Hindlimb muscle (tissue), 1 donor: ENCODE measurements around the gene BRIP1. TPM values are rescaled to one million over a fixed set of nuclear protein-coding genes. Genes with fewer than 3 reads are reported as not detected.
"Not testable (repeated sequence)": the region's sequence is repeated elsewhere in the genome, so short reads cannot be mapped to it uniquely, and the experiment has no call there.

Source experiments
- DNase-seq: peaks from one replicate; pipeline ENCODE4 v3.0.0-alpha.2; 2013
- polyA plus RNA-seq: library from polyadenylated mRNA; unstranded; fragments of 120-200 nt; gene quantifications from one replicate; pipeline ENCODE4 v1.2.1, GENCODE V29; 2013; ENCODE audit not compliant: insufficient read length

BRIP1 gene
- polyA plus RNA-seq, 1 donor: 4.3 TPM

- no peak for DNase-seq
These were observed 169.2 kb downstream of the BRIP1 start for GRCh38 chr17:61694095-61694494.

GRCh38 chr17:61689610-61690180 is 173.6 kb downstream of the BRIP1 start:
- no peak for DNase-seq

- no peak for DNase-seq
These were observed 175.6 kb downstream of the BRIP1 start for GRCh38 chr17:61687769-61688168.

DNA sequence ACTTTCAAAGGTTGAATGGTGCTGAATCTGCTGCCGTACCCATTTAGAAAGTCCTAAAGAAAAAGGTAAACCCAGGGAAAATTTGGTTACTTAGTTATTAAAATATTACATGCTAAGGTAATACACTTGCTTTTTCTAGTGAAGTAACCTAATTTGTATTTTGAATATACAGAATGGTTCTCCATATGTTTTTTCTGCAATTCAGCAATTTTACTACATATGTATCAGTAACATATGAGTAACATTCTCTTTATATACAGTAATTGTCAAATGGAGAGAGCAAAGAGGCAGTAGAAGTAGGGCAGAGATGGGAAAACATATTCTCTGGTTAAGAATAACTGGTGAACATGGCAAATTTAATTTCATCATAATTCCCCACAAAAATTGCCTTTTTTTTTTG is 177.2 kb downstream of the BRIP1 start:
- no peak for DNase-seq

DNA sequence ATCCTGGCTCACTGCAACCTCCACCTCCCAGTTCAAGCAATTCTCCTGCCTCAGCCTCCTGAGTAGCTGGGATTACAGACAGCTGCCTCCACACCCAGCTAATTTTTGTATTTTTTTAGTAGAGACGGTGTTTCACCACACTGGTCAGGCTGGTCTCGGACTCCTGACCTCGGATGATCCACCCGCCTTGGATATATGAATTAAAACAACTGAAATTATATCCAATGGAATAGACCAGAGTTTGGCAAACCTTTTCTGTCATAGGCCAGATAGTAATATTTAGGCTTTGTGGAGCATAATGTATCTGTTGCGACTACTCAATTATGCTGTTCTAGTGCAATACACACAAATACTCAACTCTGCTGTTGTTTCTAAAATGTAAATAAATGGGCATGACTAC is 178.5 kb downstream of the BRIP1 start:
- DNase-seq: no peak

- no peak for DNase-seq
These were observed 179.2 kb downstream of the BRIP1 start for GRCh38 chr17:61684172-61684571.

- DNase-seq: no peak
These were observed 179.9 kb downstream of the BRIP1 start for GRCh38 chr17:61683466-61683865.

DNA sequence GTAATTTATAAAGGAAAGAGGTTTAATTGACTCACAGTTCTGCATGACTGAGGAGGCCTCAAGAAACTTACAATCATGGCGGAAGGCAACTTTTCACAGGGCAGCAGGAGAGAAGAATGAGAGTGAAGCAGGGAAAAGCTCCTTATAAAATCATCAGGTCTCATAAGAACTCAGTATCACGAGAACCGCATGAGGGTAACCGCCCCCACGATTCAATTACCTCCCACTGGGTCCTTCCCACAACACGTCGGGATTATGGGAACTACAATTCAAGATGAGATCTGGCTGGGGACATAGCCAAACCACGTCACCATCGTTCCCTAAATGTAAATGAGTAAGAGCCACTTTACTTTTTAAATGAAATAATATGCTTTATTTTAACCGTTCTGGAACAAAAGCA is 182.4 kb downstream of the BRIP1 start:
- DNase-seq: no peak

DNA sequence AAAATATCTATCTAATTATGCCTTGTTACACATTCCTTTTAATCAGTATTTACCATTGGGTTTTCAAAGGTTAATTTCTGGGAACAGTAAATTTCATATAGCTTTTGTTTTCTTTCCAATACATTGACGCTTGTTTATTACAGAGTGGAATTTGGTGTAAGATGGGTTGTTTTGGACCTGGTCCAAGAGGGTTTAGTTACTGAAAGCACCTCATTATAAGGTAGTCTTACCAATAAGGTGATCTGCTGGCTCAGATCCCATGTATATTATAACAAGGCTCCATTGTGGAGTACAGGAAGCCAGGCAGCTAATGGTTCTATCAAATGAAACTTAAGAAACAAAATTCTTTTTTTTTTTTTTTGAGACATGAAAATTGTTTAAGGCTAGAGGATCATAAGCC is 185.0 kb downstream of the BRIP1 start:
- DNase-seq: no peak

DNA sequence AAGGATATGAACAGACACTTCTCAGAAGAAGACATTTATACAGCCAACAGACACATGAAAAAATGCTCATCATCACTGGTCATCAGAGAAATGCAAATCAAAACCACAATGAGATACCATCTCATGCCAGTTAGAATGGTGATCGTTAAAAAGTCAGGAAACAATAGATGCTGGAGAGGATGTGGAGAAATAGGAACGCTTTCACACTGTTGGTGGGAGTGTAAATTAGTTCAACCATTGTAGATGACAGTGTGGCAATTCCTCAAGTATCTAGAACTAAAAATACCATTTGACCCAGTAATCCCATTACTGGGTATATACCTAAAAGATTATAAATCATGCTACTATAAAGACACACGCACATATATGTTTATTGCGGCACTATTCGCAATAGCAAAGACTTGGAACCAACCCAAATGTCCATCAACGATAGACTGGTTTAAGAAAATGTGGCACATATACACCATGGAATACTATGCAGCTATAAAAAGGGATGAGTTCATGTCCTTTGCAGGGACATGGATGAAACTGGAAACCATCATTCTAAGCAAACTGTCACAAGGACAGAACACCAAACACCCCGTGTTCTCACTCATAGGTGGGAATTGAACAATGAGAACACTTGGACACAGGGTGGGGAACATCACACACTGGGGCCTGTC is 186.0 kb downstream of the BRIP1 start:
- not testable (repeated sequence) for DNase-seq

DNA sequence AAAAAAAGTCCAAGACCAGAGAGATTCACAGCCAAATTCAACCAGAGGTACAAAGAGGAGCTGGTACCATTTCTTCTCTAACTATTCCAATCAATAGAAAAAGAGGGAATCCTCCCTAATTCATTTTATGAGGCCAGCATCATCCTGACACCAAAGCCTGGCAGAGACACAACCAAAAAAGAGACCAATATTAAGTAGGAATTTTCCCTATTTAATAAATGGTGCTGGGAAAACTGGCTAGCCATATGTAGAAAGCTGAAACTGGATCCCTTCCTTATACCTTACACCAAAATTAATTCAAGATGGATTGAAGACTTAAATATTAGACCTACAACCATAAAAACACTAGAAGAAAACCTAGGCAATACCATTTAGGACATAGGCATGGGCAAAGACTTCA is 186.8 kb downstream of the BRIP1 start:
- not testable (repeated sequence) for DNase-seq

DNA sequence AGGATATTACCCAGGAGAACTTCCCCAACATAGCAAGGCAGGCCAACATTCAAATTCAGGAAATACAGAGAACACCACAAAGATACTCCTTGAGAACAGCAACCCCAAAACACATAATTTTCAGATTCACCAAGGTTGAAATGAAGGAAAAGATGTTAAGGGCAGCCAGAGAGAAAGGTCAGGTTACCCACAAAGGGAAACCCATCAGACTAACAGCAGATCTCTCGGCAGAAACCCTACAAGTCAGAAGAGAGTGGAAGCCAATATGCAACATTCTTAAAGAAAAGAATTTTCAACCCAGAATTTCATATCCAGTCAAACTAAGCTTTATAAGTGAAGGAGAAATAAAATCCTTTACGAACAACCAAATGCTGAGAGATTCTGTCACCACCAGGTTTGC is 188.7 kb downstream of the BRIP1 start:
- DNase-seq: not testable (repeated sequence)

DNA sequence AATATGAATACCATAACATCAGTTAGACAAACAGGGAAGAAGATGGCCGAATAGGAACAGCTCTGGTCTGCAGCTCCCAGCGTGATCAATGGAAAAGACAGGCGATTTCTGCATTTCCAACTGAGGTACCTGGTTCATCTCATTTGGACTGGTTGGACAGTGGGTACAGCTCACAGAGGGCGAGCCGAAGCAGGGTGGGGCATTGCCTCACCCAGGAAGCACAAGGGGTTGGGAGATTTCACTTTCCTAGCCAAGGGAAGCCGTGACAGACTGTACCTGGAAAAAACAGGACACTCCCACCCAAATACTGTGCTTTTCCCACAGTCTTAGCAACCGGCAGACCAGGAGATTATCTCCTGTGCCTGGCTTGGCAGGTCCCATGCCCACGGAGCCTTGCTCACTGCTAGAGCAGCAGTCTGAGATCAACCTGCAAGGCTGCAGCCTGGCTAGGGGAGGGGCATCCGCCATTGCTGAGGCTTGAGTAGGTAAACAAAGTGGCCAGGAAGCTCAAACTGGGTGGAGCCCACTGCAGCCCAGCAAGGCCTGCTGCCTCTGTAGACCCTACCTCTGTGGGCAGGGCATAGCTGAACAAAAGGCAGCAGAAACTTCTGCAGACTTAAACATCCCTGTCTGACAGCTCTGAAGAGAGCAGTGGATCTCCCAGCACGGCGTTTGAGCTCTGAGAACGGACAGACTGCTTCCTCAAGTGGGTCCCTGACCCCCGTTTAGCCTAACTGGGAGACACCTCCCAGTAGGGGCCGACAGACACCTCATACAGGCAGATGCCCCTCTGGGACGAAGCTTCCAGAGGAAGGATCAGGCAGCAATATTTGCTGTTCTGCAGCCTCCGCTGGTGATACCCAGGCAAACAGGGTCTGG is 190.1 kb downstream of the BRIP1 start:
- DNase-seq: not testable (repeated sequence)

- no peak for DNase-seq
These were observed 191.2 kb downstream of the BRIP1 start for GRCh38 chr17:61672140-61672539.

- DNase-seq: no peak
These were observed 192.6 kb downstream of the BRIP1 start for GRCh38 chr17:61670691-61671090.

GRCh38 chr17:61669522-61669921 is 193.8 kb downstream of the BRIP1 start:
- no peak for DNase-seq

- DNase-seq: no peak
These were observed 194.8 kb downstream of the BRIP1 start for GRCh38 chr17:61668486-61668885.

GRCh38 chr17:61666406-61667088 is 196.8 kb downstream of the BRIP1 start:
- not testable (repeated sequence) for DNase-seq

GRCh38 chr17:61663310-61663709 is 200.0 kb downstream of the BRIP1 start:
- no peak for DNase-seq

DNA sequence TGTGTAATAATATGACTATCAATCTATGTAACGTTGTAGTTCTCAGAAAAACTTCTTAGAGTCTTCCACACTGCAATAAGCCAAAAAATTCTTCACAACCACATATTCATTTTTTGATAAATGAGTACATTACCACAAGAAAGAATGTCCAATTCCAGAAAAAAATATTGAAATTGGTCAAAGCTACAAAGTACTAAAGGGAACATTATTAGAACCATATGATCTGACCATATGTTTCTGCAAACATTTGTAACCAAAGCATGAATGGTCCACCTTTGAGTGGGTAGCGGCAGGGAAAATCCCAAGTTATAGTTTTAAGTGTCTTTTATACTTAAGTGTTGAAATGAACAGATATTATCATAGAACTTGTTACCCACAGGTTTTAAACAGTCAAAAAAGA is 200.6 kb downstream of the BRIP1 start:
- DNase-seq: no peak

DNA sequence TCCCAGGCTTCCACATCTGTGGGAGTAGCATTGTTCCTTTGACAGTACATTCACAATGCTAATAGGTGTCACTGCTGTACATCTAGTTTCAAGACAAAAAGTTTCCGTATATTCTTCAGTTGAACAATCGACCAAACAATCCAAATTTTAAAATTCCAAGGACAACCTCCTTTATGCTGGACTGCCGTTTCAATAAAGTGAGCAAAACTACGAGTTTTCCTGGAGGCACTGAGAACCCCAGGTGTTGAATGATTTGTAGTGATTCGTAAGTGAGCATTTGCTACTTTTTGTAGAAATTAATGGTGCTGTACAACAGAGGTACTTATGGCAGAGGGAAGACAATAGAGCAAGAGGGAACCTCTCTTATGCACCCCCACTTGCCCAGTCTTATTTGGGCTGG is 201.1 kb downstream of the BRIP1 start:
- no peak for DNase-seq

DNA sequence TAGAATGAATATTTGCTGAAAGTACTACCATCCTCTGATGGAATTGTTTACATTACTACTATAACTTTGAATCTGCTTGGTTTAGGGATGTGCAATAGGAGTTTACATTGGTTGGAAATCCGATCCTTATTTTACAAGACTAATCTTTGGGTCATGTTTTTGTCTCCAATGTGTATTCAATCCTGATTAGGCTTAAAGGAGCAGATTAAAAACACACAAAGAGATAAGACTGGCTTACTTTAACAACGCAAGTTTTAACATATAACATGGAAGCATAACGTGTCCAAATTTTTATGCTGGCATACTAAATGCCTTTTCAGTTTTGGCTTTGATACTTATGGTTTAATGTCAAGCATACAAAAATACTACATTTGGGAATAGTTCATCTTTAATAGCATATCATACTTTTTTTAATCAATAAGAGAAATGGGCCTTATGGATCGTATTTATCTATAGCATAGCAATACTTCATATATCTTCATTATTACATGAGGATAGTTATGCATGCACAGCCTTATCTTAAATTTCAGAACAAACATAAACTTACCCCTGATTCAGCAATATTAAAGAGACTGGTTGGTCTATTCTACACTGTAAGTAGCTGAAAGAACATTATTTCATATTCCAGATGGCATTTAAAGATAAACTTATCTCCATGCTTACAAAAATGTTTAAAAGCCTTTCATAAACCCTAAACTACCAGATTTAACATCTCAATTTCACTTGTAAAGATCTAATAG is 202.4 kb downstream of the BRIP1 start:
- no peak for DNase-seq
